Left ventricle myocardium inferior (tissue), 1 donor: ENCODE results near the gene ARL3. TPM values are rescaled to one million over a fixed set of nuclear protein-coding genes. Genes with fewer than 3 reads are reported as not detected.

Source experiments
- DNase-seq: peaks from one replicate; pipeline ENCODE4 v3.0.0-alpha.2; 2020
- H3K27ac ChIP-seq: fragments of 200-600 bp; replicated peaks from 2 replicates; pipeline ENCODE4 v1.8.0; 2021
- H3K27me3 ChIP-seq: fragments of 200-600 bp; 2 replicates; pipeline ENCODE4 v1.8.0; 2021; ENCODE audit warnings: low read depth
- H3K36me3 ChIP-seq: fragments of 200-600 bp; 2 replicates; pipeline ENCODE4 v1.8.0; 2021
- H3K4me1 ChIP-seq: fragments of 200-600 bp; 2 replicates; pipeline ENCODE4 v1.8.0; 2021
- H3K4me3 ChIP-seq: fragments of 200-600 bp; 2 replicates; pipeline ENCODE4 v1.8.0; 2021; ENCODE audit warnings: mild to moderate bottlenecking, moderate library complexity
- H3K9me3 ChIP-seq: fragments of 200-600 bp; replicated peaks from 2 replicates; pipeline ENCODE4 v1.8.0; 2021
- CTCF ChIP-seq: fragments of 200-600 bp; IDR thresholded peaks from 2 replicates; pipeline ENCODE4 v1.8.0; 2021; ENCODE audit warnings: antibody characterized with exemption, mild to moderate bottlenecking, borderline replicate concordance
- intact Hi-C: fragments of 100-400 bp; cut with micrococcal nuclease; formaldehyde crosslinking; loops from one replicate; pipeline ENCODE4 v1.11.0; 2022
- total RNA-seq: library from RNA; stranded (reverse); fragmentation: NEBNext Ultra II Directional; extraction: Animal tissue kit (Norgen Biotek cat#: 25700); gene quantifications from one replicate; pipeline ENCODE4 v1.2.1, GENCODE V29; 2021
- donor health status: DM: no; HTN: yes; CAD: no; lungs with severe emphysema.

The ARL3 gene
- total RNA-seq, 1 donor from 2014 or later, result 13.4 TPM

- DNase-seq, result no peak
- no peak for TF ChIP-seq CTCF
- Histone ChIP-seq H3K4me1 (peaks cover 91% of the 10 kb centered on the region), H3K27ac (peak overlapping the region; percentile 99), H3K27me3 (no peaks in the 10 kb centered on the region), H3K9me3 (no peaks in the 10 kb centered on the region), H3K36me3 (no peaks in the 10 kb centered on the region), H3K4me3 (peak overlapping the region; percentile 82)
- intact Hi-C loops, result no loop called here
These were observed 66.5 kb downstream of the ARL3 start for GRCh38 chr10:102647443-102648268.

GRCh38 chr10:102646610-102647442, 67.4 kb downstream of the ARL3 start:
- Histone ChIP-seq H3K9me3 (no peaks in the 10 kb centered on the region), H3K4me1 (peaks cover 87% of the 10 kb centered on the region), H3K27me3 (no peaks in the 10 kb centered on the region), H3K27ac (peak overlapping the region; percentile 99), H3K36me3 (no peaks in the 10 kb centered on the region), H3K4me3 (peak overlapping the region; percentile 82)
- DNase-seq, result no peak
- intact Hi-C loops, result no loop called here
- TF ChIP-seq CTCF, result no peak

- Histone ChIP-seq H3K36me3 (no peaks in the 10 kb centered on the region), H3K4me3 (peak overlapping the region; percentile 82), H3K27me3 (no peaks in the 10 kb centered on the region), H3K4me1 (peaks cover 84% of the 10 kb centered on the region), H3K27ac (peak overlapping the region; percentile 99), H3K9me3 (no peaks in the 10 kb centered on the region)
- intact Hi-C loops, result no loop called here
- peak; percentile 89 for DNase-seq
- TF ChIP-seq CTCF, result peak; percentile 7
These were observed 68.2 kb downstream of the ARL3 start for GRCh38 chr10:102645741-102646609.

GRCh38 chr10:102645388-102645740, 68.8 kb downstream of the ARL3 start:
- intact Hi-C loops, result no loop called here
- peak; percentile 80 for DNase-seq
- no peak for TF ChIP-seq CTCF
- Histone ChIP-seq H3K9me3 (no peaks in the 10 kb centered on the region), H3K4me1 (peaks cover 78% of the 10 kb centered on the region), H3K4me3 (peak overlapping the region; percentile 82), H3K27ac (peak overlapping the region; percentile 99), H3K27me3 (no peaks in the 10 kb centered on the region), H3K36me3 (no peaks in the 10 kb centered on the region)
